Measurements from ENCODE around the gene PIGP.
"Not testable (repeated sequence)": the region's sequence is repeated elsewhere in the genome, so short reads cannot be mapped to it uniquely, and the experiment has no call there.

PIGP gene

DNA sequence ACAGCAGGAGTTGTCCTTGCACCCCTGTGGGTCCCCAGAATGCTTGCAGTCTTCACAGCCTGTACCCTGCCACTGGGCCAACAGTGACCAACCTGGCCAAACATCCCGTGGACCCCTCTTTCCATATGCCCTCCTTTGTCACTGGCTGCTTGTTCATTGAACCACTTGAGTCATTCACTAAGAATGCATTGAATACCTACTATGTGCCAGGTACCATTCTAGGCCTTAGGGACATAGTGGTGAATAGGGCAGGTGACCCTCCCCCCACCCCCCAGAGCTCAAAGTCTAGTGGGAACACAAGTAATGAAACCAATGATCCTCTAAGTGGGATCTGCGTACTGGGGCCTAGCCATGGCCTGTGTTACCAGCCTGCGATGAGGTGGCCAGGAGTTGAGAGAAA lies 28.2 kb downstream of the PIGP start:
- no peak for DNase-seq (ENCODE audit: low spot score)

DNA sequence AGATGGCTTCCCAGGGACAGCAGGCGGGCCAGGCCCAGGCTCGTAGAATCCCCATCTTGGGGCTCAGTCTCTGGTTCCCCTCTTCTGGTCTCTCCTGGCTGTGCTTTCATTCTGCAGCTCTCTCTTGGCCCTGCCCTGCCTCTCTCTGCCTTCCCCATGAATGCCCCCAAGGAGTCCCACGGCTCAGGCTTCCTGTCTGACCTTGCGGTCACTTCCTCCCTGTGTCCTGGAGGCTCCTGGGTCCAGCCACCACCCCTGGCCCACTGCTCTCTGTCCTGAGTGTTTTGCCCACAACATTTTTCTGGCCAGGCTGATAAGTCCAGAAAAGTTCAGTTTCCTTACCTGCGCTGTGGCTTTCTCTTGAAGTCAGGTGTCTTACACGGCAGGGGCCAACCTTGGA lies 29.1 kb downstream of the PIGP start:
- DNase-seq (ENCODE audit: low spot score) = no peak

DNA sequence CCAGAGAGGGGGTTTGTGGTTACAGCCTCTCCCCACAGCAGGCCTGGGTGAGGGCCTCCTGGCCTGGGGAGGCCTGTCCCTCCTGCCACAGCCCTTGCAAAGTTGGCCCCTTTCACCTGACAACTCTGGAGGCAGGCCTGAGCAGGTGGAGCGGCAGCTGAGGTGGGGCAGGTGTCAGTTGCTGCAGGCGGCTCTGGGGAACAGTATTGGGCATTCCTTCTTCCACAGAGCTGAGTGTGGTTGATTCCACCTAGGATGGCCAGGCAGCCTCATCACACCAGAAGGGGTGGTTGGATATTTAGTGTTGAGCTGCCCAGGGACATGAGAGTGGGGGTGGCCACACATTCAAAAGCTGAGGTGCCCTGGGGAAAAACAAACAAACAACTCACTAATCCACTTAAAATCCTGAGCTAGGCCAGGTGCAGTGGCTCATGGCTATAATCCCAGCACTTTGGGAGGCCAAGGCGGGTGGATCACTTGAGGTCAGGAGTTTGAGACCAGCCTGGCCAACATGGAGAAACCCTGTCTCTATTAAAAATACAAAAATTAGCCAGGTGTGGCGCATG lies 31.1 kb downstream of the PIGP start:
- no peak for DNase-seq (ENCODE audit: low spot score)

GRCh38 chr21:37040212-37040611 lies 32.7 kb downstream of the PIGP start:
- no peak for DNase-seq (ENCODE audit: low spot score)

DNA sequence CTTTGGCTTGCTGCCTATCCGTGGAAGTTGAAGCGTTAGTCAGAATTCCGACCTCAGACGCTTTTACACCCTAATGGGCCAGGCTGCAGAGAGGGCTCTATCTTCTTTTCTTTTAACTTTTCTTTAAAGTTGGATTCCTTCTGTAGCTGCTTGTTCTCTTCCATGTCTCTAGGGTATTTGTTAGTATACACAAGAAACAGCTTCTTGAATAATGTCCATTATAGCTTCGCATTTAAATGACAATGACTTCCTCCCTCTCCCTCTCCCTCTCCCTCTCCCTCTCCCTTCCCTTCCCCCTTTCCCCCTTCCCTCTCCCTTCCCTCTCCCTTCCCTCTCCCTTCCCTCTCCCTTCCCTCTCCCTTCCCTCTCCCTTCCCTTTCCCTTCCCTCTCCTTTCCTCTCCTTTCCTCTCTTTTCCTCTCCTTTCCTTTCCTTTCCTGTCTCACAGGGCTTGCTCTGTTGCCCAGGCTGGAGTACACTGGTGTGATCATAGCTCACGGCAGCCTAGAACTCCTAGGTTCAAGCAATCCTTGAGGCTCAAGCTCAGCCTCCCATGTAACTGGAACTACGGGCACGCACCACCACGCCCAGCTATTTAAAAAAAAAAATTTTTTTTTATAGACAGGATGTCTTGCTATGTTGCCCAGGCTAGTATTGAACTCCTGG lies 33.3 kb downstream of the PIGP start:
- no peak for DNase-seq (ENCODE audit: low spot score)

GRCh38 chr21:37036177-37036576 lies 36.7 kb downstream of the PIGP start:
- no peak for DNase-seq (ENCODE audit: low spot score)

DNA sequence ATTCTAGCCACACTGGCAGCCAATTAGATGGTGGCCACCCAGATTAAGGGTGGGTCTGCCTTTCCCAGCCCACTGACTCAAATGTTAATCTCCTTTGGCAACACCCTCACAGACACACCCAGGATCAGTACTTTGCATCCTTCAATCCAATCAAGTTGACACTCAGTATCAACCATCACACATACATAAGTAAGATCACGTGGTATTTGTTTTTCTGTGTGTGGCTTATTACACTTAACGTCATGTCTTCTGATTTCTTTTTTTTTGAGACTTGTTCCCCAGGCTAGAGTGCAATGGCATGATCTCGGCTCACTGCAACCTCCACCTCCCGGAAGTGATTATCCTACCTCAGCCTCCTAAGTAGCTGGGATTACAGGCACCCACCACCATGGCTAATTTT lies 38.5 kb downstream of the PIGP start:
- not testable (repeated sequence) for DNase-seq (ENCODE audit: low spot score)

DNA sequence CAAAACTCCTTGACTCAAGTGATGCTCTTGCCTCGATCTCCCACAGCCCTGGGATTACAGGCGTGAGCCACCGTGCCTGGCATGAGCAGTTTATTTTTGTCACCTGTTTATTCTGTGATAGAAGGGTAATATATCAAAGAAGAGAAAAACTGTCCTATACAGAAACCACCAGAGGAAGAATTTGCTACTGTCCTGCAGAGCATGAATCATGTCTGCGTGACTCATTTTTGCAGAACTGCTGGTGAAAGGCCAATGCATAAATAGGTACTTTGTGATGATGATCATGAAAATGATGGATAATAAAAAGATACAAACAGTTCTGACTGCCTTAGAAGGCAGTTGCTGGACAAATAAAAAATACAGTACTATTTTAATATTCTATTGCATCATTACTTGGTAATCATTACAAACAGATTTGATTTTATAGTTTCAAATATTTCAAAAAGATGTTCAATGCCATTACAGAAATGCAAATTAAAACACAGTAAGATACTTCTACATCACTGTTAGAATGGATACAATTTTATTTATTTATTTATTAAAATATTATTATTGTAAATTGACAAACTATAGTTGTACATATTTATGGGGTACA lies 39.9 kb downstream of the PIGP start:
- DNase-seq (ENCODE audit: low spot score) = peak; percentile 67

GRCh38 chr21:37032293-37032692 lies 40.6 kb downstream of the PIGP start:
- no peak for DNase-seq (ENCODE audit: low spot score)

- DNase-seq (ENCODE audit: low spot score) = no peak
These were observed 42.0 kb downstream of the PIGP start for GRCh38 chr21:37030864-37031263.

- DNase-seq (ENCODE audit: low spot score) = no peak
These were observed 44.3 kb downstream of the PIGP start for GRCh38 chr21:37028570-37028969.

- no peak for DNase-seq (ENCODE audit: low spot score)
These were observed 46.4 kb downstream of the PIGP start for GRCh38 chr21:37026499-37026898.

GRCh38 chr21:37017951-37018679 lies 54.8 kb downstream of the PIGP start:
- no peak for DNase-seq (ENCODE audit: low spot score)

All from AG08395 (cell line).